ENCODE measurements around the gene FOXL1. TPM values are rescaled to one million over a fixed set of nuclear protein-coding genes. Genes with fewer than 3 reads are reported as not detected.

FOXL1 gene
- polyA plus RNA-seq, 1 donor (not counting 4 experiments of a cell fraction or from before 2014, with no cell fraction given), result 0.10 TPM

DNA sequence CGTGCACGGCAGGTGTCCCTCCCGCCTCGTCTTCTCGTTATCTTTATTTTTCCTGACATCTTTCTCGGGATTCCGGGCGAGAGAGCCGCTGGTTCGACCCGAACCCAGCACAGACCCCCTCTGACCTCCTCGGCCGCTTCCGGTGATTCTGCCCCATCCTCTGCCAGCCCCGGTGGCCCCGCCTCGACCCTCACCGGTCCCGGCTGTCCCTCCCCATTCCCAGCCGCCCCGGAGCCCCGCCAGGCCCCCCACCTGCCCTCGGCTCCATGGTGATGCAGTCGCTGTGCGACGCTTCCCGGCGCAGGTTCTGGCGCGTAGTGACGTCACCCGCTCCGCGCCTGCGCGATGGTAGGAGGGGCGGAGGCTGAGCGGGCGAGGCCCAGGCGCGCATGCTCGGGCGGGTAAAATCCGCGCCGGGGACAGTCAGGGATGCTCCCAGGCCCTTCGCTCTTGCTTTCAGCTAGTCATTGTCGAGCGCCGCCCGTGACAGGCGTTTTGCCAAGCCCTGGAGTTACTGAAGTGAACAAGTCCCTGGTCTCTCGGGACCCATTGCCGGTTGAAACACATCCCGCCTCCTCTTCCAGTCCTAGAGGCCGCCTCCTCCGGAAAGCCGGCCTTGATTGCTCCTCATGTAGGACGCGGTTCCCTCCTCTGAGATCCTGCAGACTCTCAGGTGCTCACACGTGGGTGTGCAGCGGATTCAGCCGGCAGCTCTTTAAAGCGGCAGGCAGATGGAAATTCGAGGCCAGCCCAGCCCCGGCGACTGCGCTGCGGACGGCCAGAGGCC is 23.2 kb upstream of the FOXL1 start, which contains the start of gene MTHFSD:
Gene MTHFSD (minus strand): TSS at position 319 of the 787 bp plus-strand sequence. CDS start 51 bp downstream, at position 268.
- Histone ChIP-seq H3K4me3 (ENCODE audit: control insufficient read depth in 2 of 3, extremely low read depth in 1 of 3, insufficient read depth in 2 of 3, low read depth in 1 of 3, low read length in 3 of 3) (peak within 1 kb of the TSS; percentile 76 to 93 (median 93)), H3K9ac (ENCODE audit: control insufficient read depth, extremely low read depth, insufficient read depth, low read length) (peak within 1 kb of the TSS; percentile 93), H3K4me1 (ENCODE audit: control insufficient read depth, extremely low read depth, insufficient read depth, low read length) (peaks cover 11% of the 10 kb centered on the region), H2AFZ (ENCODE audit: control insufficient read depth, low read length) (peak within 1 kb of the TSS; percentile 96), H3K79me2 (ENCODE audit: control insufficient read depth, insufficient read depth, low read length) (peaks cover 13% of the 10 kb centered on the region), H3K27me3 (ENCODE audit: control insufficient read depth, extremely low read depth, insufficient read depth, low read length) (no peaks in the 10 kb centered on the region), H3K9me1 (ENCODE audit: control insufficient read depth, extremely low read depth, insufficient read depth, low read length) (no peaks in the 10 kb centered on the region), H3K27ac (ENCODE audit: control insufficient read depth, insufficient read depth, low read length) (peak within 1 kb of the TSS; percentile 81), H3K4me2 (ENCODE audit: control insufficient read depth, extremely low read depth, insufficient read depth, low read depth, low read length) (peak within 1 kb of the TSS; percentile 94), H3K36me3 (ENCODE audit: control insufficient read depth in 2 of 2, extremely low read depth in 1 of 2, insufficient read depth in 2 of 2, low read length in 2 of 2) (peaks cover 4 to 8% of the 10 kb centered on the region in 2 experiments), H3K9me3 (ENCODE audit: control insufficient read depth, low read depth, low read length) (no peaks in the 10 kb centered on the region), H4K20me1 (ENCODE audit: control insufficient read depth, extremely low read depth, insufficient read depth, low read length) (no peaks in the 10 kb centered on the region)
- TF ChIP-seq, protein P1, sequence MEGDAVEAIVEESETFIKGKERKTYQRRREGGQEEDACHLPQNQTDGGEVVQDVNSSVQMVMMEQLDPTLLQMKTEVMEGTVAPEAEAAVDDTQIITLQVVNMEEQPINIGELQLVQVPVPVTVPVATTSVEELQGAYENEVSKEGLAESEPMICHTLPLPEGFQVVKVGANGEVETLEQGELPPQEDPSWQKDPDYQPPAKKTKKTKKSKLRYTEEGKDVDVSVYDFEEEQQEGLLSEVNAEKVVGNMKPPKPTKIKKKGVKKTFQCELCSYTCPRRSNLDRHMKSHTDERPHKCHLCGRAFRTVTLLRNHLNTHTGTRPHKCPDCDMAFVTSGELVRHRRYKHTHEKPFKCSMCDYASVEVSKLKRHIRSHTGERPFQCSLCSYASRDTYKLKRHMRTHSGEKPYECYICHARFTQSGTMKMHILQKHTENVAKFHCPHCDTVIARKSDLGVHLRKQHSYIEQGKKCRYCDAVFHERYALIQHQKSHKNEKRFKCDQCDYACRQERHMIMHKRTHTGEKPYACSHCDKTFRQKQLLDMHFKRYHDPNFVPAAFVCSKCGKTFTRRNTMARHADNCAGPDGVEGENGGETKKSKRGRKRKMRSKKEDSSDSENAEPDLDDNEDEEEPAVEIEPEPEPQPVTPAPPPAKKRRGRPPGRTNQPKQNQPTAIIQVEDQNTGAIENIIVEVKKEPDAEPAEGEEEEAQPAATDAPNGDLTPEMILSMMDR (optimal IDR thresholded peaks at IDR 0.05 in 1 of 3, IDR thresholded peaks at IDR 0.05 in 1 of 3, conservative IDR thresholded peaks at IDR 0.05 in 1 of 3; ENCODE audit: extremely low read depth in 1 of 3, insufficient read depth in 2 of 3, low read length in 3 of 3), result no peak
- no peak for TF ChIP-seq EZH2 (IDR thresholded peaks at IDR 0.05; ENCODE audit: low read length)
- FAIRE-seq (peak; percentile 65), DNase-seq (ENCODE audit: low read depth, low spot score) (peak; percentile 52)
- dilution Hi-C loops (cut with MboI; ENCODE audit: extremely low pct_ligation_motif_present, low sequenced_read_pairs), result loop anchor here (25.0 kb wide), 1 partner anchor 707 kb away; no protein-coding TSS in a partner anchor

DNA sequence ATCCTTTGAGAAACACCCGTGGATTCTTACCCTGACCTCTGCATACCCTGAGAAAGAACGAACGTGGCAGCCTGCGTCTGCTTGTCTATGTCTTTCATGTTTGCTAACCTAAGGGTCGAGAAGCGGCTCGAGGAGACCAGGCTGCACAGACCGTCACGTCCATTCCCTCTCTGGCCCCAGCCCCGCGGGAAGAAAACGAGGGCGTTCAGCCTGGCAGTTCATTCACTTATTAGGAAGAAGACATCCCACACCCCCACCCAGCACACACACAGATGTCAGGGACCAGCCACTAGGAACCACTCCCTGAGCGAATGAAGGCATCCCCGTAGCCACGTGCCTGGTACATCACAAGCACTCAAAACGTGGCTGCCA is 22.7 kb upstream of the FOXL1 start:
- Histone ChIP-seq H3K4me1 (ENCODE audit: control insufficient read depth, extremely low read depth, insufficient read depth, low read length) (peaks cover 11% of the 10 kb centered on the region), H3K27ac (ENCODE audit: control insufficient read depth, insufficient read depth, low read length) (peak overlapping the region; percentile 81)

More for the DNA sequence above, 22.7 kb upstream of the FOXL1 start:
- no peaks in the 10 kb centered on the region for H3K27me3 ChIP-seq (ENCODE audit: control insufficient read depth, extremely low read depth, insufficient read depth, low read length)
- no peak for TF ChIP-seq EZH2 (IDR thresholded peaks at IDR 0.05; ENCODE audit: low read length)
- TF ChIP-seq, protein P1 (optimal IDR thresholded peaks at IDR 0.05 in 1 of 3, IDR thresholded peaks at IDR 0.05 in 1 of 3, conservative IDR thresholded peaks at IDR 0.05 in 1 of 3; ENCODE audit: extremely low read depth in 1 of 3, insufficient read depth in 2 of 3, low read length in 3 of 3), result no peak
- FAIRE-seq (no peak), DNase-seq (ENCODE audit: low read depth, low spot score) (no peak)
- peaks cover 4 to 7% of the 10 kb centered on the region in 2 experiments for H3K36me3 ChIP-seq (ENCODE audit: control insufficient read depth in 2 of 2, extremely low read depth in 1 of 2, insufficient read depth in 2 of 2, low read length in 2 of 2)
- H3K4me2 ChIP-seq (ENCODE audit: control insufficient read depth, extremely low read depth, insufficient read depth, low read depth, low read length), result peak overlapping the region; percentile 94
- no peaks in the 10 kb centered on the region for H4K20me1 ChIP-seq (ENCODE audit: control insufficient read depth, extremely low read depth, insufficient read depth, low read length)
- H2AFZ ChIP-seq (ENCODE audit: control insufficient read depth, low read length), result peak overlapping the region; percentile 96
- no peaks in the 10 kb centered on the region for H3K9me3 ChIP-seq (ENCODE audit: control insufficient read depth, low read depth, low read length)
- H3K9me1 ChIP-seq (ENCODE audit: control insufficient read depth, extremely low read depth, insufficient read depth, low read length), result no peaks in the 10 kb centered on the region
- dilution Hi-C loops (cut with MboI; ENCODE audit: extremely low pct_ligation_motif_present, low sequenced_read_pairs), result loop anchor here (25.0 kb wide), 1 partner anchor 707 kb away; no protein-coding TSS in a partner anchor
- H3K79me2 ChIP-seq (ENCODE audit: control insufficient read depth, insufficient read depth, low read length), result peaks cover 13% of the 10 kb centered on the region
- H3K9ac ChIP-seq (ENCODE audit: control insufficient read depth, extremely low read depth, insufficient read depth, low read length), result peak overlapping the region; percentile 93
- H3K4me3 ChIP-seq (ENCODE audit: control insufficient read depth in 2 of 3, extremely low read depth in 1 of 3, insufficient read depth in 2 of 3, low read depth in 1 of 3, low read length in 3 of 3), result peak overlapping the region; percentile 76 to 93 (median 93)

All from keratinocyte (primary cell).